ENCODE data around the gene CCDC146.
A peak's percentile ranks its signal among the peaks of the same experiment; 100 is the strongest.
"Not testable (repeated sequence)": the region's sequence is repeated elsewhere in the genome, so short reads cannot be mapped to it uniquely, and the experiment has no call there.

The CCDC146 gene

DNA sequence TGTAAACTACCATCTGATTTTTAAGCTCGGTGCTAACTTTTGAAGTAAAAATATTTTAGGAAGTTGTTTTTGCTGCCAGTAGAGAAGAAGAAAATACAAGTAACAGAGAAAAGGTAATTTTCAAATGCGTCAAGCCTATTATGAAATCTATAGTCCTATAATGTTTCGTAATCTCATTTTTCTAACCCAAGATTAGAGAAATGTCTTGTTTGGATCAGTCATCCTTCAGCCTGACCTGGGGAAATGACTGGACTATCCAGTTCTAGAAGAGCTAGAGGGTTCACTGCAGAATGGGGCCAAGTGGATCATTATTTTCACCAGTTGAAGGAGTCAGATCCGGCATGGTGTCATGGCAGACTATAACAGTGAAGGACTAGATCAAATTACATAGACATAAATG is 139.9 kb downstream of the CCDC146 start:
- in situ Hi-C loops (cut with HindIII; ENCODE audit: low pct_ligation_motif_present, low pct_unique_long_range_greater_than_20kb, low sequenced_read_pairs): no loop called here
- DNase-seq: no peak

DNA sequence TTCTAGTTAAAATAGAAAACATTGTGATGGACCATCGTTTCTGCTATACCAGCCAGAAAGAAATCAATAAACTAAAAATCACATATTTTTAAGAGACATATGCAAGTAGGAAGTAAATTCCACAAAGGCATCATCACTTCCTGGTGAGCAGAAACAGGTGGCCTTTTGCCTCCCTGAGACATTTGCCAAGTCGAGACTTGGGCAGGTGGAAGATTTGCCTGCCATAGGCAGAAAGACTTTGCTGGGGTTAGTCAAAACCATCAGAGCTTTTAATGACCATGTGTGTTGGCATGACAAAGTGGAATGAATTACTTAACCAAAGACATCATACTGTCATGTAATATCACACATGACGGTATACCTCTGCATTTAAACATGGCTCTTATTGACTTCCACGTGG is 143.3 kb downstream of the CCDC146 start:
- in situ Hi-C loops (cut with HindIII; ENCODE audit: low pct_ligation_motif_present, low pct_unique_long_range_greater_than_20kb, low sequenced_read_pairs): no loop called here
- no peak for DNase-seq

DNA sequence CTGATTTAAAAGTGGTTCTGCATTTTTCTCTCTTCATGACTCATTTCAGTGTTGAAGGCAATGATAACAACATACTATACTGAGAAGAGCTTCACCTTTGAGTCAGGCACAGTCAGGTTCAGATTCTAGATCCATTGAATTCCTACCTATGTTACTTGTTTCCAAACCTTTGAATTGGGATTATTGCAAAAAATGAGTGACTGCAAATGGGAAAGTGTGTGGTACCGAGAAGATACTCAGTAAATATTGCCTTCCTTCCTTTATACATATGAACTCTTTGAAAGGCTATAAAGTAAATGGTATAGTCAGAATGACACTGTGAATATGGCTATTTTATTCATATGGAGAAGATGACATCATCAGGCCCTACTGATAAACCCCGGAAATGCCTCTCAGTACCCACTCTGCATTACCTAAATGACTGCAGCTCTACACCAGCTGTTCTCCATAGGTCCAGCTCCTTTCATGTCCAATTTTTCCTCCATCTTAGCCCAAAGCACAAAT is 143.9 kb downstream of the CCDC146 start:
- in situ Hi-C loops (cut with HindIII; ENCODE audit: low pct_ligation_motif_present, low pct_unique_long_range_greater_than_20kb, low sequenced_read_pairs): no loop called here
- DNase-seq: no peak

DNA sequence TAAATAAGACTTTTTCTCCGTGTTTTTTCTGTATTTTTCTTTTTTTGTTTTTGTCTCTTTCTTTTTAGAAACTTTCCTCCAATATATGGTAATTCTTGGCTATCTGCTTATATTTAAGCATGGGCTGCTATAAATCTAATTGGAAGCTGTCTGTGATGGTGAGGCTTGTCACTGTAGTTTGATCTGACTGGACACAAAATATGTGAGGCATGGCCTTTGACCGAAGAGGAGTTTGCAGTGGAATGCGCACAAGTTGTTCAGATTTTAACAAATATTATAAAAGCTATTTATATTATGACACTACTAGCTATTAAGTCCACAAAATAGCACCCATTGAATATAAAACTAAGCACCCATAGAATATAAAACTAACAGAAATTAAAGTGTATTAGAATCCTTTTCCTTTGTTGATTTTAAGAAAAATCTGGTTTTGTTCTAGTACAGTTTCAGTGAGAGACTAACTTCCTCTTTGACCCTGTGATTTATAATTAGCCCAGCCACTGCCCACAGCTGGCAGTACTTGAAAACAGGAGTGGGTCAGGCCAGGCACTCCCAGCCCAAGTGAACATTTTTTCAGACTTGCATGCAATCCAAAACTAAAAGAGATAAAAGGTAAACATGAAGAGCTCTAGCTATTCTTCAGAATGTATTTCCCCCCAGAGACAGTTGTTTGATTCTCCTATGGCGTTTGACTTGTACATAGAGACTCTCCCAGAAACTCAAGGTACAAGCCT is 147.1 kb downstream of the CCDC146 start:
- in situ Hi-C loops (cut with HindIII; ENCODE audit: low pct_ligation_motif_present, low pct_unique_long_range_greater_than_20kb, low sequenced_read_pairs): no loop called here
- no peak for DNase-seq

DNA sequence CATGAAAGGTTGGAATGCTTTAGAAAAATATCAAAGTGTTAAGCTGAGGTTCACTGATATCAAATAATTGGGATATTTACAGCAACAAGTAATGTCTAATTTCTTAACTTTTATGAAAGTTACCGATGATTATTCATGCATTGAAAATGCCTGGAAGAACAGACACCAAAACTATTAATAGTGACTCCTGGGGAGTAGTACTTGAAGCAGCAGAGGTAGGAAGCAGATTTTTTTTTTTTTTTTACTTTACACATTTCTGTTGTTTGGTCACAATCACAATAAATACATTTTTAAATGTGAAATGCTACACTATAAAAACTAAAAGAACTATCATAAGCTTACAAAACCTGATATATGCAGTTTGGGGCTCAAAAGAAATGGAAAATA is 147.7 kb downstream of the CCDC146 start:
- no peak for DNase-seq
- in situ Hi-C loops (cut with HindIII; ENCODE audit: low pct_ligation_motif_present, low pct_unique_long_range_greater_than_20kb, low sequenced_read_pairs): no loop called here

DNA sequence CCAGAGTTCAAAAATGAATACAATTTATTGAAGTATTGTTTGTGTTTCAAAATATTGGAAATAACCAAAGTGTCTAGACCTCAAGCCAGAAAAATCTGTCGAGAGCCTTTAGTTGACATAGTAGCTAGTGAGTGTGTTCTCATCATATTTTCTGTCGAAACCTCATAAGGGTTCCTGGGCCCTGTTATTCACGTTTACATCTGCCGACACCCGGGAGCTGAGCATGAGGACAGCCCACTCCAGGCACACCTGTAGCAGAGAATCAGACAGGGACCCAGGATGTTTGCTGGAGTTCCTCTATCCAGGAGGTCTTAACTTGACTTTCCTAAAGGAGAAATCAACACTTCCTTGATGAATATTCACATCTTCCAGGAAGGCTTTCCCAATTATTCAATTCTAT is 149.4 kb downstream of the CCDC146 start:
- in situ Hi-C loops (cut with HindIII; ENCODE audit: low pct_ligation_motif_present, low pct_unique_long_range_greater_than_20kb, low sequenced_read_pairs): no loop called here
- DNase-seq: no peak

DNA sequence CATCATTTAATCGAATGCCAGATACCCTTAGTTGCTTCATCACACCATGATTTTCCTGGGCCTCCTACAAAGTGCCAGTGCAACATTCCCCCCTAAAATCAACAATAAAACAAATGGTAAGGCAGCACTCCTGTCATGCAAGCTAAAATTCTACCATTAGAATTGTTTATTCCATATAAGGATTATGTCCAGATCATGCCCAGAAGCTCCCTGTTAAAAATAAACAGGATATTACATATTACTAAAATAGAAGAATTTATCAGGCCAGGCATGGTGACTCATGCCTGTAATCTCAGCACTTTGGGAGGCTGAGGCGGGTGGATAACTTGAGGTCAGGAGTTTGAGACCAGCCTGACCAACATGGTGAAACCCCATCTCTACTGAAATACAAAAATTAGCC is 153.2 kb downstream of the CCDC146 start:
- in situ Hi-C loops (cut with HindIII; ENCODE audit: low pct_ligation_motif_present, low pct_unique_long_range_greater_than_20kb, low sequenced_read_pairs): not testable (repeated sequence)
- peak; percentile 48 for DNase-seq

DNA sequence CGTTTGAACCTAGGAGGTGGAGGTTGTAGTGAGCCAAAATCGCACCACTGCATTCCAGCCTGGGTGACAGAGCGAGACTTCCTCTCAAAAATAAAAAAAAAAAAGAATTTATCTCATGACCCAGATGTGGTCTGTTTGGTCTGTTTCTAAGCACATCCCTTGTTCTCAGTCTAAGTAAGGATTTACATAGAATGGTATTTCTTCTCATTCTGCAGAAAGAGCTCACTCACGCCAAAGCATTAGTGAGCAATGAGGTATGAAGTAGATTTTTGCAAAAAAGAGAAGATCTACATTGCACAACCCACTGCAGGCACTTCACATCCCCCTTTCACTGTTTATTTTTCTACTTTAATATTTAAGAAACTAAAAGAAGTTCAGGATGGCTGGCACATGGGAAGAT is 153.7 kb downstream of the CCDC146 start:
- in situ Hi-C loops (cut with HindIII; ENCODE audit: low pct_ligation_motif_present, low pct_unique_long_range_greater_than_20kb, low sequenced_read_pairs): no loop called here

DNA sequence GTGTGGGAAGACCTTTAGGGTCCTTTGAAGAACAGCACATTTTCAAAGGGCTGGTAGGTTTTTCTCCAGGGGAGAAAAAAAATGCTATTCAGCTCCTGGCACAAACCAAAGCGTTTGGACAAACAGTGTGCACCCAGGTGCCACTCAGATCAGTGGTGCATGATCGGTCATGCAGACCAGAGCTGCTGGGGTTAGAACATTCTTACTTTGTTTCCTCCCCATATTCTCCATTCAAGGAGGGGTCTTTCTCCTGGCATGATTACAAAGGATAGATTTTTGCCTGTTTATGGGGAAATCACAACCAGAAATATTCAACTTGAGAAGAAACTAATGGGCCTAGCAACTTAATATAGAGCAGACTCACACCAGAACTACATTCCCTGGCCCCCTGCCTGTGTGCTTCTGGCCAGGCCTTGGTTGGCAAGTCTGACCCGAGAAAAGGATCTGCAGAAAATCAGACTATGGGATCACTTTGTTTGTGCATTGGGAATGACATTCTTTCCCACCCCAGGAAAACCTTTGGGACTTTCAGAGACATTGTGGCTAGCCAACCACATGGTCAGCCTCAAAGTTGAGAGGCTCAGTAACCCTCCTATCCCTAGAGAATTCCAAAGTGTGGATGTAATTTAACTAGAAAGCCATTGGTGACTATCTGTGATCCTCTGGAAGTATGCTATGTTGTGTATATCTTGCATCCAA is 159.5 kb downstream of the CCDC146 start:
- DNase-seq: peak; percentile 62
- in situ Hi-C loops (cut with HindIII; ENCODE audit: low pct_ligation_motif_present, low pct_unique_long_range_greater_than_20kb, low sequenced_read_pairs): no loop called here

More for the DNA sequence above, 153.7 kb downstream of the CCDC146 start:
- DNase-seq: no peak

DNA sequence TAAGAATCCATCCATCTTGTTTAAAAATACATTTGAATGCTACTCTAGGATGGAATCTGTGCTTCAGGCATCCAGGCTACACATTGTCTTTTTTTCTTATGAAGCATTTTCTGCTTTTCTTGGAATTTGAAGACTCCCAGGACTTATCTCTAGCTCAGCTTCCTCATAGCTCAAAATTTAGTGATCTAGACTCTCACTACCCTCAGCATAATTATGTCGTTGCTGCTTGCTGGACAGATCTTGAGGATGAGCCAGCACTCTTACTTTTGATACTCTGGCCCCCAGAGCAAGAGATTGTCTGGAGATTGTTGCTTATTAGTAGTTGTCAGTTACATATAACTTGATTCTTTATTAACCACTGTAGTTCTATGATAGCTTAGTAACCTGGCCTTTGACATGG is 160.5 kb downstream of the CCDC146 start:
- no peak for DNase-seq
- in situ Hi-C loops (cut with HindIII; ENCODE audit: low pct_ligation_motif_present, low pct_unique_long_range_greater_than_20kb, low sequenced_read_pairs): no loop called here

DNA sequence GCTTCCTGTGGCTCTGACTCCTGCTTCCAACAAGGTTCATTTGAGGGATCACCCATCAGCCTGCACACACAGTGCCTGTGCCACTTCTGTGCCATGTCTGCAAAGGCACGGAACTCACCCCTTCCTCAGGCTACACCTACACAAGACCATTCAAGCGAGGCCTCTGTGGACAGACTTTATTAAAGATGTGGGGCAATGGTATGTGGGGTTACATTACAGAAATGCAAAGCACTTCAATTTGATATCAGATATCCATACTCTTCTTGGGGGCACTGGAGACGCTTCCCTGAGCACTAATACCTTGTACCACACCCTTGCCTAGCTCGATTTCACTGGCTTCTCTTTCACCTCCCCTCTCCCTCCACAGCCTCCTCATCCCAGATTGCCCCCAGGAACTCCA is 161.6 kb downstream of the CCDC146 start:
- DNase-seq: no peak
- in situ Hi-C loops (cut with HindIII; ENCODE audit: low pct_ligation_motif_present, low pct_unique_long_range_greater_than_20kb, low sequenced_read_pairs): no loop called here

DNA sequence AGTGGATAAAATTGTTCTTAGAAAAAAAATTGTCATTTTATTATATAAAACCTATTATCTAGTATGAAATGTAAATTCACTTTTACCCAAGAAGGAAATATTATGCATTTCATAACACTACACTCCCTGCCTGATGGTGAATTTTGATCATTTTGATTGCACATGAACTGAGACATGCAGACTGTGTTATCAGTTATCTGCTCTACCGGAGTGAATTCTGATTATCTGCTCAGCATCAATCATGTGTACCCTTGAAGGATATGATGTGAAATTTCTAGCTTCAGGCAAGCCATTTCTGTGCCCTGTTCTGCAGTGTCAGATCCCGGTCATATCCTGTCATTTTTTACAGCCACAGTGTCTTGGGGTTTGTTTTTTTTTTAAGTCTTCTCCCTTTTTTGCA is 162.2 kb downstream of the CCDC146 start:
- no peak for DNase-seq
- in situ Hi-C loops (cut with HindIII; ENCODE audit: low pct_ligation_motif_present, low pct_unique_long_range_greater_than_20kb, low sequenced_read_pairs): no loop called here

DNA sequence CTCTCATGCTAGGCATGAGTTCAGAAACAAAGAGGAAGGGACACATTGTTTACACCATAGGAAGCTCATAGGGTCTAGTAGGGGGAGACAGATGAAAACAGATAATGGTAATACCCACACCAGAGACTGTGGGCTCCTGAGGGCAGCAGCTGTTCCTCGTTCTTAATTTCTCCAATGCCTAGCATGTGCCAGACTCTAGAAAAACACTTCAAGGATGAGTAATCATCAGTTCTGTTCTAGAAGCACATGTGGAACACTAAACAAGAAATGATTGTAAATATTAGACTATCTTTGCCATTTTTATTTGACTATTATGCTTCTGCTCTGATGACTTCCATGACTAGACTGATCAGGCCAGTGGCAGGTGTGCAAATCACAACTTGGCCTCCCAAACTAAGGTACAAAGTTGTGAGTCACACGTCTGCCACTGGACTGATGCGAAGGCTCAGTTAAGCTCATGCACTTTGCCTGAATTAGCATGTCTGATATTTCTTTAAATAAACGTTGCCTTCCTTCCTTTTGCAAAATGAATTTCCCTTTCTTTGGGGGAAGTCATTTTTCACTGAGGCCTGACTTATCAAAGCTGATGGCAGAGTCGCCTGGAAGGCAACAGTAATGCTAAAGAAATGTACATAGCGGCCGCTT is 166.4 kb downstream of the CCDC146 start:
- in situ Hi-C loops (cut with HindIII; ENCODE audit: low pct_ligation_motif_present, low pct_unique_long_range_greater_than_20kb, low sequenced_read_pairs): no loop called here
- no peak for DNase-seq

DNA sequence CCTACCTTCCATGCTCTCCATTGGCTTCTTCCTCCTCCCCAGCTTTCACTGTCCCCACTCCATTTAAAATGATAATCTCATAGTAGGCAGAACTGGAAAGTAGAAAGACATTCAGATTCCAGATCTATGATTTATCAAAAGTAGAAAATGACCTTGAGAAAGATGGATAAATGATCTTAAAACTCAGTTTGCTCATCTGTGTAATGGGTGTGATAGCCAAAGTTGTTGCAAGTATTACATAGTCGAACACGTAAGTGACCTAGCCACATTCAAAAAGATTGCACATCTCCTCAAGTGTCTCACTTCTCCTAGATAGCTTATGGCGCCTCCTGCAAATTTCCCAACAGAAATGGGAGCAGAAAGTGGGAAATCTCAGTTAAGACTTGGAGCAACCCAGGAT is 167.0 kb downstream of the CCDC146 start:
- no peak for DNase-seq
- in situ Hi-C loops (cut with HindIII; ENCODE audit: low pct_ligation_motif_present, low pct_unique_long_range_greater_than_20kb, low sequenced_read_pairs): no loop called here

DNA sequence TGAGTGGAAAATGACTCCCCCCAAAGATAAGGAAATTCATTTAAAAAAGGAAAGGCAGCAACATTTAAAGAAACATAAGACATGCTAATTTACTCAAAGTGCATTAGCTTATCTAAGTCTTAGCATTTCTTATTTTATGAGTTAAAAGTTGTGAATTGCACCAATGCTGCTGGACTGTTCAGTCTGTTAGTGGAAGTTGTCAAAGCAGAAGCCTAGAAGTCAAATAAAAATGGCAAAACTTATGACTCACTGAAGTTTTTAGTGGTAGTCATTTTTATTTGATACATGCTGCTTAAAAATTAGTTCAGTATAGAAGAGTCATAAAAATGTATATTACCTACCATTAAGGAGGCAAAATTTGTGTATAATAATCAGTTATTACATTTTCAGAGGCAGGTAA is 168.0 kb downstream of the CCDC146 start:
- in situ Hi-C loops (cut with HindIII; ENCODE audit: low pct_ligation_motif_present, low pct_unique_long_range_greater_than_20kb, low sequenced_read_pairs): no loop called here
- no peak for DNase-seq

DNA sequence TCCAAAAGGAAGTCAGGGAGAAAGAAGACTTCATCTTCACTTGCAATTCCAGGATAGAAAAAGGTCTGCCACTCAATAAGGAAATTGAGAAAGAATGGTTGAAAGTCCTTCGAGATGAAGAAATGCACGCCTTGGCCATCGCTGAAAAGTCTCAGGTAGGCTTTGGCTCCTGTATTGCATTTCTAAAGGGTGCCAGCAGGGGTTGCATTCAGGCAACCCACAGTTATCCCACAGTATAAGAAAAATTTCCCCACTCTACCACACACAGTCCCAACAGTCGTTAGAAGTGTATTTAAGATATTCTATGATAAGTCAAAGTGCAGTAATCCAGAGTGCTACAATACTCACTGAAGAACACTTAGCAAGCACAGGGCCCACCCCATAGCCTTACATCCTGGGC is 170.6 kb downstream of the CCDC146 start:
- in situ Hi-C loops (cut with HindIII; ENCODE audit: low pct_ligation_motif_present, low pct_unique_long_range_greater_than_20kb, low sequenced_read_pairs): no loop called here
- no peak for DNase-seq

DNA sequence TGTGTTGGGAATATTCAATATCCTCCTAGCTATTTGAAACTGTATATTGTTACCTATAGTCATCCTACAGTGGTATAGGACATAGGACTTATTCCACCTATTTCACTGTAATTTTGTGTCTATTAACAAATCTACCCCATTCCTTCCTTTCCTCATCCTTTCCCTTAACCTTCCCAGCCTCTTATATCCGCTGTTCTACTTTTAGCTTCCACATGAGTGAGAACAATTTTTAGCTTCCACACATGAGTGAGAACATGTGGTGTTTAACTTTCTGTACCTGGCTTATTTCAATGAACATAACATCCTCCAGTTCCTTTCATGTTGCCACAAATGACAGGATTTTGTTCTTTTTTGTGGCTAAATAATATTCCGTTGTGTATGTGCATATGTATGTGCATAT is 173.1 kb downstream of the CCDC146 start:
- in situ Hi-C loops (cut with HindIII; ENCODE audit: low pct_ligation_motif_present, low pct_unique_long_range_greater_than_20kb, low sequenced_read_pairs): no loop called here
- no peak for DNase-seq

DNA sequence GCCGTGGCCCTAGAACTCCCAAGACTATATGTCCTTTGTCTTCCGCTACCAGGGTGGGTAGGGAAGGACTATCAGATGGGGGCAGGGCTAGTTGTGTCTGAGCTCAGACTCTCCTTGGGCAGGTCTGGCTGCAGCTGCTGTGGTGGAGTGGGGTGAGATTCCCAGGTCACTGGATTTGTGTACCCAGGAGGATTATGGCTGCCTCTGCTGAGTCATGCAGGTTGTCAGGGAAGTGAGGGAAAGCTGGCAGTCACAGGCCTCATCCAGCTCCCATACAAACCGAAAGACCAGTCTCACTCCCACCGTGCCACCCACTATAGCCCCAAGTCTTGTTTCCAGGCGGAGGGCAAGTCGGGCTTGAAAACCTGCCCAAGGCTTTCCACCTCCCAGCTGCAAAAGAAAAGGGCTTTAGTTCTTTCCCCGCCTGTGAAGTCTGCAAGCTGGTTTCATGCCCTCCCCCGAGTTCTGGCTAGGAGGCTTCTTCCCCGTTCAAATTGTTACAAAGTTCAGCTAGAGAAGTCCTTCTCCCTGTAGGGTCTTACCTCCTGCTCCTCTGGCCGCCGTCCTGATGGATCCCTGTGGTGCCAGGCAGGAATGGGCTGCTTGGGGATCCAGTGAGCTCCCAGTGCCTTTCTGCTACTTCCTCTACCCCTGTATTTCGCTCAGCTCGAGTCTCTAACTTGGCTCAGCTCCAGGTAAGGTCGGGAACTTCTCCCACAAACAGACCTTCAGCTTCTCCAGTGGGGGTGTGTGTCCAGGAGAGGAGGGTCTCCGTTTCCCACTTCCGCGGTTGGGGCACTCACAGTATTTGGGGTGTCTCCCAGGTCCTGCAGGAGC is 184.0 kb downstream of the CCDC146 start:
- DNase-seq: no peak
- in situ Hi-C loops (cut with HindIII; ENCODE audit: low pct_ligation_motif_present, low pct_unique_long_range_greater_than_20kb, low sequenced_read_pairs): no loop called here

DNA sequence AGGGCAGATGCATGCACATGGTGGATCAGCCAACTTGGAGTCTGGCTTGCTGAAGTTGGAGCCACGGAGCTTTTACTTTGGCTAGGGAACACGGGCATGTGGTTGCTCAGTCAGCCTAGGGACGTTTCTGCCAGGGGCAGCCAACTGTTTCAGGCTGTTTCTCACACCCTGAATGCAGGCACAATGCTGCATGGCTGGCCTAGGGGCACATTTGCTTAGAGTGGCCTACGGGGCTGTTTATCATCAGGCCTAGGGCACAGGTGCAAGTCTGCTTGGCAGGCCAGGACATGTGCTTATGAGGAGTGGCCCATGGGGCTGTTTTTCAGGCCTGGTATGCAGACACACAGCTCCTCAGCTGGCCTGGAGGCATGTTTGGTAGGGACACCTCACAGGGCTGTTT is 186.4 kb downstream of the CCDC146 start:
- in situ Hi-C loops (cut with HindIII; ENCODE audit: low pct_ligation_motif_present, low pct_unique_long_range_greater_than_20kb, low sequenced_read_pairs): no loop called here
- no peak for DNase-seq
